NCI-H2196 treated with DMSO at 0.1 percent for 48 hours (cell line): ENCODE data around the gene TACSTD2.
"Not testable (repeated sequence)": the region's sequence is repeated elsewhere in the genome, so short reads cannot be mapped to it uniquely, and the experiment has no call there.

Experiments
- DNase-seq: peaks from one replicate; lab custom pipeline; 2025; ENCODE audit not compliant: unreplicated experiment; lab: John Stamatoyannopoulos, UW

The TACSTD2 gene

GRCh38 chr1:58568271-58568860 lies 8.7 kb downstream of the TACSTD2 start:
- DNase-seq = no peak

- no peak for DNase-seq
Observed at GRCh38 chr1:58566339-58566738, 10.7 kb downstream of the TACSTD2 start.

- DNase-seq = not testable (repeated sequence)
Observed at GRCh38 chr1:58563715-58564114, 13.3 kb downstream of the TACSTD2 start.

DNA sequence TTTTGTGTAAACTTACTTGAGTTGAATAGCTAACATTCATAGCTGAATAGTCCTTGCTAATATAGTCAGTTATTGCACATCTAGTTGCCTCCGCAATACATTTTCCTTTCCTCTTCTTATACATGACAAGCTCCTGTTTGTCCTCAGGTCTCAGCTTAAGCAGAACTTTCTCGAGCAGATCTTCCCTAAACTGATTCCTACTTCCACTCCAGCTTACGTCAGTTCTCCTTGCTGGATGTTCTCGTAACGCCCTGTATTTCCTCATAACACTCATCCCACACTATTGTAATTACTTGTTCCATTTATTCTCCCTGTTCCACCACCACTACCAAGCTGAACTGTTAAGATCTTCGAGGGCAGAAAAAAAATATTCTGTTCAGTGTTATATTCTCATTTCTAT lies 15.4 kb downstream of the TACSTD2 start:
- DNase-seq = no peak

DNA sequence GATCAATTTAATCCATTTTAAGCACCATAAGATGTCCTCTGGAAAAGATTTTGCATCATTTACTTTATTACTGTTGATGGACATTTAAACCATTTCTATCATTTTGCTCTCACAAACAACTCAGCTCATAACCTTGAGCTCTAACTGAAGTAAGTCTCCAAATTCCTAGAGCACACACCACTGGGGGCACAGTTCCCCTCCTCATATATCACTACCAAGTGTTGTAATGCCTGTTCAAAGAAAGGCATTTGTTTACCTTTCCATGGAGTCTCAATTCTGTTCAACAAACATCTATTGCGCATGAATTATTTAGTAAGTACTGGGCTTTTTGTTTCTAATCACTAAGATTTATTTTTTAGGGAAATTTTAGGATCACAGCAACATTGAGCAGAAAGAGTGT lies 21.7 kb downstream of the TACSTD2 start:
- DNase-seq = no peak

DNA sequence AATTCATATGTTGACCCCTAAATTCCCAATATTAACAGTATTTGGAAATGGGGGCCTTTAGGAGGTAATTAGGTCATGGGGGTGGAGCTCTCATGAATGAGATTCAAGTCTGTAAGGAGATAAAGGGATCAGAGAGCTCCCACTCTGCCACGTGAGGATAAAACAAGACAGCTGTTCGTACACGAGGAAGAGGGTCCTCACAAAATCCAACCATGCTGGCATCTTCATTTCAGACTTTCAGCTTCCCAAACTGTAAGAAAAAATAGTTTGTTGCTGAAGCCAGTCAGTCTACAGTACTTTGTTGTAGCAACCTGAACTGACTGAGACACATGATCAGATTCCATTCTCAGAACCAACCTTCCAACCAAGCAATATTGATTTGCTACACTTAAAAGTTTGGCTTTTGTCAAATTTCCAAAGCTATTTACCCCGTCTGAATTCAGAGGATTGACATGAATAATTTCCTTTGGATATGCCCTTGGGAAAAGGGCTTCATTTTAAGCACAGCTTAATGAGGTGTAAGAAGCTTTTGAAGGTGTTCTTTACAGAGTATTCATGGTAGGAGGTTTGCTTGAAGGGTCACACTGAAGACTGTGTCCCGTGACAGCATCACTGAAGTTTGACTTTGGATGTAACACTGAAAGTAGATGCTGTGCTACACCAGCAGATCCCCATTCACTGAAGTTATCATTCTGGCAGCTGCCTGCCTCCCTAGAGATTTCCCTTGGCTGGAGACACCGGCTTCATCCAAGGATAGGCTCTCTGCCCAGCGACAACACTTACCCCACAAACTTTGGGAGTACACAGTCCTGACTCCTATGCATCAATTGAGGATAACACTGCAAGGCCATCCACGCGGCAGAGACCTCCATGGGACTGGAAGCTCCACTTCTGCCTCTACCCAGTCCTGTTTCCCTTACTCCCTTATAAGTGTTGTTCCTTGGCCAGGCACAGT lies 25.6 kb downstream of the TACSTD2 start:
- no peak for DNase-seq

DNA sequence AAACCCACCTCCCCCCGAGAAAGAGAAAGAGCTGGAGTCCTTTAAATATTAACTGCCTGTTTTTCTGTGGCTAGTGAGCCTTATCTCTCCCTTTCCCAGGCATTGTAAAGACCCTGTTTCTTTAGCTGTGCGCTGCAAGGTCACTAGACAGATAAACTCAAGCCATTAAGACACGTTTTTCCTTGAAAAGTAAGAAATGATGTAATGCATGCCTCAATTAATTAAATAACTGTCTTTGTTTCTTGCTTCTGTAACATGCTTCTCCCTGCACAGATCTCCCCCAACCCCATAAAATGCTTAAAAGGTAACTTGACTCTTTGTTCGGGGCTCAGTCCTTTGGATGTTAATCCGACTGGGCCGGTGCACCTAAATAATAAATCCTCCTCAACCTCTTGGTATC lies 27.8 kb downstream of the TACSTD2 start:
- not testable (repeated sequence) for DNase-seq

GRCh38 chr1:58548371-58548770 lies 28.7 kb downstream of the TACSTD2 start:
- DNase-seq = no peak

DNA sequence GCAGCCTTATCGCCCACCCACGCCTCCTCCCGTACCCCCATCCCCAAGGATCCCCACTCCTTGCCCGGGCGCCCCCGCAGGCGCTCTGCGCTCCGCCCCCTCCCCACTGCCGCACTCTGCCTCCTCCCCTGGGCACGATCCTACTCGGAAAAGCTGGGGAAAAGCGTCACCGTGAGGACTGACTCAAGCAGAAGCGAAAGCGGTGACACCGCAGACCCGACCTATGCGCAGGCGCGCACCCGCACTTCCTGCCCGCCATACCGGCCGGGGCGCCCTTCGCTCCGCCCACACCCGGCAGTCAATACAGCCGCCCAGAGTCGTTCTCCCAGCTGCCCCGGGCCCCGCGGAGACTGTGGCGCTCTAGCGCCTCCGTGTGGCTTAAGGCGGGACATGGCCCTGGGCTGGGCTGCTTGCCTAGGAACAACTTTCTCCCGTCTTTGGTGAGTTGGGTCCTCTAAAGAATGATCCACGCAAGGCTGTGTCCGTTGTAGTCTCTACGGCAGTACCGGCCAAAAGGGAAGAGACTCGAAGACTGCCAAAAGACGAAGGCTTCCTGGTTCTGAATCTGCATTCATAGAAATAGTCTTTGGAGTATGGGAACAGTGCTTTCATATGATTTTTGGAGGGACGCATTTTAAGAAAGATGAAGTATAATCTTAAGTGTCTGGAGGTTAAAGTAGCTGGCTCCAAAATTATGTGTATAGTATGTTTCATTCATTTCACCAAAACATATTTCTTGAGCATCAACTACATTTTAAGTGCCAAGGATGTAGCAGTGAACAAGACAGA lies 30.3 kb downstream of the TACSTD2 start, which contains the start of gene OMA1:
Gene OMA1, minus strand, starts transcription at position 207 of the 789 bp plus-strand sequence. CDS start 7,432 bp downstream, outside the sequence.
- DNase-seq = peak; percentile 93

GRCh38 chr1:58545591-58546519 lies 31.2 kb downstream of the TACSTD2 start:
- peak; percentile 23 for DNase-seq

DNA sequence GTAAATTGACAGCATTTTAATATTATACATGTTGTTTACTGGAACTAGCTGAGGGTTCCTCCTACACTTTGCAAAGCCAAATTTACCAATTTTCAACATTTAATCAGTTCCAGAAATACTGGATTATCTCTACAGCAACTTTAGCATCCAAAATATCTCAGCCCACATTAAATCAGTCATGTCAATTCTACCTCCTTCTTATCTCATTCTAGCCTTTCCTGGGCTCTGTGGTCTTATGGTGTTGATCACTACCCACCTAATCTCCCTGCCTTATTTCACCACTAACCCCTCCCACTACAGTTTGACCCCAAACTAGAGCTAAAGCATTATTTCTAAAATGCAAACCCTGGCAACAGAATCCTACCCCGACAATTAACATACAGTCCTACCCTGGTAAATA lies 33.8 kb downstream of the TACSTD2 start:
- no peak for DNase-seq

GRCh38 chr1:58539553-58539952 lies 37.5 kb downstream of the TACSTD2 start:
- no peak for DNase-seq

GRCh38 chr1:58538821-58539220 lies 38.2 kb downstream of the TACSTD2 start:
- no peak for DNase-seq

GRCh38 chr1:58531842-58532241 lies 45.2 kb downstream of the TACSTD2 start:
- not testable (repeated sequence) for DNase-seq

DNA sequence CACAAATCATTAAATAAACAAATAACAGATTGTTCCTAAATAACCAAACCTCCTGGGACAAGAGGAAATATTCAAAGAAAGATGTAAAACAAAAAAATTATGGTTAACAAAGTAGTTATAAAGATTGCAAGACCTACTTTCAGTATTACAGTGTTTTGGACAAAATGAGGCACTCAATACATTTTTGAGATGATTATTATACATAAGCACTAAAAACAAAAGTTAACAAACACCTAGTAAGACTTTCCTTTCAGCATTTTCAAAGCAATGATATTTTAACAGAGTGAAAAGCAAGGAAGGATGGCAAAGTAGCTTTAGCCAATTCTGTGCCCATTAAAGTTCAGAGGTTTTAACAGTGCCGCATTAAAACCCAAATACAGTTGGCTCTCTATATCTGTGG lies 47.8 kb downstream of the TACSTD2 start:
- no peak for DNase-seq

DNA sequence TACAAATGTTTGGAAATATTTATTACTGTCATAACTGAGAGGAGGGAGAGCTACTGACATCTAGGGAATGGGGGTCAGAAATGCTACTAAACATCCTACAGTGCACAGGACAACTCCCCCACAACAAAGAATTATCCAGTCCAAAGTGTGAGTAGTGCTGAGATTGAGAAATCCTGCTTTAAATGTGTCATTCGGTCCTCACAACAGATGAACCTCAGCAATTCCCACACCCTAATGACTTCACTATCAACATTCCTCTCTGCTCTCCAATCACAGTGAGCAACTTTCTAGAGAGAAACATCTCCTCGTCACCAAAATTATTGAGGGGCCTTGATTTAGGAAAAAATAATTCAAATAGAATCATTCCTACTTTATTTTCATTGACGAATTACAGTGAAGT lies 48.5 kb downstream of the TACSTD2 start:
- no peak for DNase-seq
